B cell (primary cell): ENCODE measurements around the gene HTR4. TPM values are rescaled to one million over a fixed set of nuclear protein-coding genes. Genes with fewer than 3 reads are reported as not detected.

Experiments used
- ATAC-seq: fragments of 200-7000 bp; cut with Tn5 transposase; one replicate; pipeline ENCODE4 v1.10.0; 2021; ENCODE audit warnings: low read depth, mild to moderate bottlenecking, moderate number of reproducible peaks, moderate library complexity
- CTCF ChIA-PET: fragments of 350-600 bp; sonication (Branson Sonifier 250); formaldehyde crosslinking; loops from one replicate; lab custom pipeline; 2021; ENCODE audit warnings: antibody characterized with exemption, inconsistent platforms; lab: Charles Lee
- POLR2A ChIA-PET: fragments of 350-600 bp; sonication (Branson Sonifier 250); formaldehyde crosslinking; loops from one replicate; lab custom pipeline; 2021; ENCODE audit warnings: antibody characterized with exemption; lab: Charles Lee
- DNase-seq: peaks from one replicate; pipeline ENCODE4 v3.0.0; 2013
- H2AFZ ChIP-seq: 2 replicates; pipeline ENCODE4 v1.6.1; 2012; ENCODE audit warnings: mild to moderate bottlenecking, low read depth, low read length; ENCODE audit not compliant: insufficient read depth, poor library complexity, severe bottlenecking
- H3K27ac ChIP-seq, 2 donors: 1 replicate in 1 of 2; 2 replicates in 1 of 2; pipeline ENCODE4 v1.5.1; 2012 to 2013; ENCODE audit warnings: low read length in 2 of 2, mild to moderate bottlenecking in 2 of 2, moderate library complexity in 1 of 2
- H3K27me3 ChIP-seq, 4 experiments: fragments of 200-600 bp in 1 of 4; sonication (generic) in 1 of 4; replicated peaks in 1 of 4; 1 replicate in 2 of 4; 2 replicates in 2 of 4; pipeline versions ENCODE4 v1.6.1 to v1.7.0; 2013 to 2016; ENCODE audit warnings: low read length in 3 of 4, mild to moderate bottlenecking in 2 of 4, mixed read lengths in 1 of 4, moderate library complexity in 1 of 4; ENCODE audit not compliant: insufficient read depth in 4 of 4, control insufficient read depth in 3 of 4; ENCODE audit errors: control extremely low read depth in 1 of 4
- H3K36me3 ChIP-seq, 2 experiments: replicated peaks in 1 of 2; 1 replicate in 1 of 2; 2 replicates in 1 of 2; pipeline versions ENCODE4 v1.6.1 to v1.7.1; 2013; ENCODE audit warnings: low read length in 1 of 2; ENCODE audit not compliant: insufficient read depth in 2 of 2, control insufficient read depth in 1 of 2; ENCODE audit errors: control extremely low read depth in 1 of 2, extremely low read depth in 1 of 2
- H3K4me1 ChIP-seq, 2 donors: fragments of 200-600 bp in 1 of 2; sonication (generic) in 1 of 2; 1 replicate in 1 of 2; 2 replicates in 1 of 2; pipeline versions ENCODE4 v1.5.1 to v1.6.1; 2013 to 2017; ENCODE audit warnings: low read length in 2 of 2; ENCODE audit not compliant: control insufficient read depth in 2 of 2, insufficient read depth in 2 of 2
- H3K4me2 ChIP-seq: replicated peaks from 2 replicates; pipeline ENCODE3; 2012; ENCODE audit warnings: mild to moderate bottlenecking, low read depth, low read length; ENCODE audit not compliant: poor library complexity, severe bottlenecking
- H3K4me3 ChIP-seq, 5 experiments: fragments of 200-600 bp in 1 of 5; sonication (generic) in 1 of 5; 1 replicate in 3 of 5; 2 replicates in 2 of 5; pipeline versions ENCODE4 v1.5.1 to v1.7.0; 2011 to 2016; ENCODE audit warnings: low read length in 4 of 5, mild to moderate bottlenecking in 4 of 5, low read depth in 2 of 5, control low read depth in 1 of 5, moderate library complexity in 1 of 5; ENCODE audit not compliant: insufficient read depth in 1 of 5; ENCODE audit errors: control extremely low read depth in 1 of 5, extremely low read depth in 1 of 5
- H3K79me2 ChIP-seq: fragments of 200-600 bp; sonication (generic); one replicate; pipeline ENCODE4 v1.6.0; 2016; ENCODE audit warnings: low read length; ENCODE audit not compliant: control insufficient read depth, insufficient read depth
- H3K9ac ChIP-seq: fragments of 200-600 bp; sonication (generic); 2 replicates; pipeline ENCODE4 v1.6.1; 2017; ENCODE audit warnings: mild to moderate bottlenecking, low read length, moderate library complexity
- H3K9me3 ChIP-seq, 3 donors: one replicate each; pipeline versions ENCODE4 v1.6.1 to v1.7.1; 2013; ENCODE audit warnings: low read length in 2 of 3; ENCODE audit not compliant: control insufficient read depth in 2 of 3, insufficient read depth in 1 of 3; ENCODE audit errors: control extremely low read depth in 1 of 3
- H4K20me1 ChIP-seq: 2 replicates; pipeline ENCODE4 v1.6.0; 2012; ENCODE audit warnings: mild to moderate bottlenecking, low read length; ENCODE audit not compliant: insufficient read depth, control insufficient read depth, poor library complexity, severe bottlenecking
- H3K27ac Mint-ChIP-seq: one replicate; pipeline ENCODE4 v1.8.0; 2021; ENCODE audit warnings: mixed read lengths
- H3K27me3 Mint-ChIP-seq: one replicate; pipeline ENCODE4 v1.8.0; 2021; ENCODE audit warnings: mixed read lengths
- H3K4me1 Mint-ChIP-seq: one replicate; pipeline ENCODE4 v1.8.0; 2021; ENCODE audit warnings: mixed read lengths
- H3K4me3 Mint-ChIP-seq: one replicate; pipeline ENCODE4 v1.8.0; 2021; ENCODE audit warnings: mixed read lengths
- H3K9me3 Mint-ChIP-seq: one replicate; pipeline ENCODE4 v1.8.0; 2022; ENCODE audit warnings: mixed read lengths; ENCODE audit not compliant: insufficient read depth
- CTCF ChIP-seq: fragments of 200-600 bp; IDR thresholded peaks from one replicate; pipeline ENCODE4 v1.8.0; 2022; ENCODE audit warnings: antibody characterized with exemption, mild to moderate bottlenecking
- EZH2 ChIP-seq: IDR thresholded peaks from 2 replicates; pipeline ENCODE4 v1.6.1; 2012; ENCODE audit warnings: borderline replicate concordance, low read depth, mild to moderate bottlenecking, moderate library complexity, low read length; ENCODE audit not compliant: insufficient read depth, poor library complexity, severe bottlenecking
- WGBS: methylation state at CpG from one replicate; pipeline ENCODE4 v1.1.5; 2013; ENCODE audit warnings: missing lambda C conversion rate; ENCODE audit not compliant: insufficient coverage; 5-methylcytosine and 5-hydroxymethylcytosine counted together
- intact Hi-C: fragments of 100-400 bp; cut with micrococcal nuclease; formaldehyde crosslinking; loops from one replicate; pipeline ENCODE4 v1.10.0; 2022
- polyA plus RNA-seq: library from polyadenylated mRNA; depleted of rRNA; stranded (reverse); fragments of >200 nt; gene quantifications from 2 replicates; pipeline ENCODE4 v1.2.3, GENCODE V29; 2012
- total RNA-seq, 2 donors: library from RNA; stranded (reverse); fragments of 120-200 nt in 1 of 2; gene quantifications; 1 replicate in 1 of 2; 2 replicates in 1 of 2; pipeline versions ENCODE4 v1.2.3 to v1.2.4, GENCODE V29; 2013 to 2022

Gene HTR4
- total and polyA plus RNA-seq, 2 donors (not counting 1 experiment from before 2014, with no cell fraction given), result not detected

DNA sequence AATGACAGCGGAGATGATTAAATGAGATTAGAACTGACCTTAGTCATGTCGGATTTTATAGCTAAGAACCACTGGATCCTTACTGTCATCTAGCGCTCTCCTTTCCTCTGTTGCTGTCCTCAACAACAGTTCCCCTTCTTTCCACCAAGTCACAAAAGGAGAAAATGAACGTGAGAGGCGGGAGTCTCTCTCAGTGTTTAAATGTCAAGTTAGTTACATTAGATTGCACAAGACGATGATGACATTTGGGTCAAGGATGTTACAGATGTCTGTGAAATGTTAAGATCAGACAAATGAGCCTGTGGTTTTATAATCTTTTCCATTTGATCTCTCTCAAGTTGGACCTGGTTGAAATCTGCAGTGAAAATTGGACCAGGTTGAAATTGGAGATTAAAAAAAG lies 217.1 kb downstream of the HTR4 start:
- Mint-ChIP-seq H3K4me3 (no peak overlapping the region), H3K9me3 (no peaks in the 10 kb centered on the region), H3K27me3 (no peaks in the 10 kb centered on the region), H3K4me1 (no peaks in the 10 kb centered on the region), H3K27ac (no peak overlapping the region)
- H3K27me3 ChIP-seq, result no peaks in the 10 kb centered on the region
- H3K9me3 ChIP-seq, result no peaks in the 10 kb centered on the region
- no peak overlapping the region for H2AFZ ChIP-seq
- H3K9ac ChIP-seq, result no peak overlapping the region
- no peak for TF ChIP-seq CTCF
- no peak overlapping the region for H3K4me3 ChIP-seq
- H3K4me2 ChIP-seq, result no peak overlapping the region
- WGBS, result no CpG with 5 or more reads among the region's 6 CpGs
- ATAC-seq (no peak), DNase-seq (no peak)
- no peaks in the 10 kb centered on the region for H4K20me1 ChIP-seq
- peaks cover 16 to 82% of the 10 kb centered on the region in 2 experiments for H3K36me3 ChIP-seq
- no peaks in the 10 kb centered on the region for H3K79me2 ChIP-seq
- CTCF ChIA-PET, result interaction anchor here (0.7 kb wide), 1 partner anchor 157 kb away, joined by 4 read pairs; no protein-coding TSS in a partner anchor
- intact Hi-C loops, result no loop called here
- POLR2A ChIA-PET, result no interaction called here
- no peaks in the 10 kb centered on the region for H3K4me1 ChIP-seq
- H3K27ac ChIP-seq, result no peak overlapping the region

GRCh38 chr5:148436029-148436428 lies 218.3 kb downstream of the HTR4 start:
- Histone ChIP-seq H3K4me3 (no peak overlapping the region), H3K36me3 (peaks cover 16 to 76% of the 10 kb centered on the region in 2 experiments), H4K20me1 (no peaks in the 10 kb centered on the region), H2AFZ (no peak overlapping the region), H3K27me3 (no peaks in the 10 kb centered on the region), H3K4me2 (no peak overlapping the region), H3K9ac (no peak overlapping the region), H3K79me2 (no peaks in the 10 kb centered on the region), H3K9me3 (no peaks in the 10 kb centered on the region), H3K27ac (no peak overlapping the region), H3K4me1 (no peaks in the 10 kb centered on the region)
- Mint-ChIP-seq H3K4me3 (no peak overlapping the region), H3K4me1 (no peaks in the 10 kb centered on the region), H3K27ac (no peak overlapping the region), H3K9me3 (no peaks in the 10 kb centered on the region), H3K27me3 (no peaks in the 10 kb centered on the region)
- 100% methylated on average over 1 of the region's 3 CpGs for WGBS
- intact Hi-C loops, result no loop called here
- TF ChIP-seq CTCF, result no peak
- no peak for TF ChIP-seq EZH2
- CTCF ChIA-PET, result no interaction called here
- DNase-seq (no peak), ATAC-seq (no peak)
- POLR2A ChIA-PET, result no interaction called here
